ENCODE results near the gene NUP210L.
"Not testable (repeated sequence)": the region's sequence is repeated elsewhere in the genome, so short reads cannot be mapped to it uniquely, and the experiment has no call there.

The NUP210L gene

GRCh38 chr1:153985341-153985912, 169.4 kb downstream of the NUP210L start:
- no peaks in the 10 kb centered on the region for H3K27me3 ChIP-seq (ENCODE audit: insufficient read depth, poor library complexity, severe bottlenecking)
- no peak overlapping the region for H3K4me3 ChIP-seq (replicated peaks; ENCODE audit: insufficient read depth, low read length)
- H3K27ac ChIP-seq (replicated peaks): no peak overlapping the region
- DNase-seq (ENCODE audit: low read depth in 1 of 2, low spot score in 1 of 2): no peak
- TF ChIP-seq GABPA (IDR thresholded peaks at IDR 0.05; ENCODE audit: low read depth) (no peak), REST (IDR thresholded peaks at IDR 0.05; ENCODE audit: insufficient replicate concordance, low read depth) (no peak), POLR2AphosphoS5 (IDR thresholded peaks at IDR 0.05; ENCODE audit: low read depth) (no peak), CTCF (IDR thresholded peaks at IDR 0.05; ENCODE audit: insufficient read depth, low read length) (no peak), SPI1 (IDR thresholded peaks at IDR 0.05; ENCODE audit: borderline replicate concordance, low read depth) (no peak)

GRCh38 chr1:153984123-153984894, 170.6 kb downstream of the NUP210L start:
- no peak overlapping the region for H3K27ac ChIP-seq (replicated peaks)
- no peaks in the 10 kb centered on the region for H3K27me3 ChIP-seq (ENCODE audit: insufficient read depth, poor library complexity, severe bottlenecking)
- H3K4me3 ChIP-seq (replicated peaks; ENCODE audit: insufficient read depth, low read length): no peak overlapping the region
- TF ChIP-seq REST (IDR thresholded peaks at IDR 0.05; ENCODE audit: insufficient replicate concordance, low read depth) (no peak), CTCF (IDR thresholded peaks at IDR 0.05; ENCODE audit: insufficient read depth, low read length) (no peak), GABPA (IDR thresholded peaks at IDR 0.05; ENCODE audit: low read depth) (no peak), POLR2AphosphoS5 (IDR thresholded peaks at IDR 0.05; ENCODE audit: low read depth) (no peak), SPI1 (IDR thresholded peaks at IDR 0.05; ENCODE audit: borderline replicate concordance, low read depth) (peak; percentile 53; the same call in 1 of the 2 replicates)
- DNase-seq (ENCODE audit: low read depth in 1 of 2, low spot score in 1 of 2): no peak

- H3K4me3 ChIP-seq (replicated peaks; ENCODE audit: insufficient read depth, low read length); H3K27ac ChIP-seq (replicated peaks); H3K27me3 ChIP-seq (ENCODE audit: insufficient read depth, poor library complexity, severe bottlenecking); DNase-seq (ENCODE audit: low read depth in 1 of 2, low spot score in 1 of 2): not testable (repeated sequence)
- TF ChIP-seq SPI1 (IDR thresholded peaks at IDR 0.05; ENCODE audit: borderline replicate concordance, low read depth): peak; percentile 52; the same call in 1 of the 2 replicates
Observed at GRCh38 chr1:153981735-153982134, 173.1 kb downstream of the NUP210L start.

- H3K27me3 ChIP-seq (ENCODE audit: insufficient read depth, poor library complexity, severe bottlenecking); DNase-seq (ENCODE audit: low read depth in 1 of 2, low spot score in 1 of 2); H3K27ac ChIP-seq (replicated peaks); H3K4me3 ChIP-seq (replicated peaks; ENCODE audit: insufficient read depth, low read length): not testable (repeated sequence)
Observed at GRCh38 chr1:153979091-153979490, 175.8 kb downstream of the NUP210L start.
